H7 (cell line): ENCODE measurements around the gene PALD1. TPM values are rescaled to one million over a fixed set of nuclear protein-coding genes. Genes with fewer than 3 reads are reported as not detected.

Source experiments
- DNase-seq: peaks from one replicate; pipeline ENCODE4 v3.0.0; 2012
- H3K27me3 ChIP-seq: 2 replicates; pipeline ENCODE4 v1.6.0; 2011; ENCODE audit warnings: mild to moderate bottlenecking, low read length; ENCODE audit not compliant: control insufficient read depth, insufficient read depth
- H3K36me3 ChIP-seq: replicated peaks from 2 replicates; pipeline ENCODE4 v1.5.1; 2011; ENCODE audit warnings: low read length; ENCODE audit not compliant: control insufficient read depth, insufficient read depth
- H3K4me3 ChIP-seq: 2 replicates; pipeline ENCODE4 v1.5.1; 2011; ENCODE audit warnings: low read depth, mild to moderate bottlenecking, control low read depth, low read length, moderate library complexity; ENCODE audit not compliant: insufficient read depth
- total RNA-seq: library from RNA; depleted of rRNA; stranded (reverse); fragments of >200 nt; shearing (Covaris generic); gene quantifications from 2 replicates; pipeline ENCODE4 v1.2.3, GENCODE V29; 2014; rRNA removed

The PALD1 gene
- 51.9 and 53.2 TPM in 2 replicates for total RNA-seq

DNA sequence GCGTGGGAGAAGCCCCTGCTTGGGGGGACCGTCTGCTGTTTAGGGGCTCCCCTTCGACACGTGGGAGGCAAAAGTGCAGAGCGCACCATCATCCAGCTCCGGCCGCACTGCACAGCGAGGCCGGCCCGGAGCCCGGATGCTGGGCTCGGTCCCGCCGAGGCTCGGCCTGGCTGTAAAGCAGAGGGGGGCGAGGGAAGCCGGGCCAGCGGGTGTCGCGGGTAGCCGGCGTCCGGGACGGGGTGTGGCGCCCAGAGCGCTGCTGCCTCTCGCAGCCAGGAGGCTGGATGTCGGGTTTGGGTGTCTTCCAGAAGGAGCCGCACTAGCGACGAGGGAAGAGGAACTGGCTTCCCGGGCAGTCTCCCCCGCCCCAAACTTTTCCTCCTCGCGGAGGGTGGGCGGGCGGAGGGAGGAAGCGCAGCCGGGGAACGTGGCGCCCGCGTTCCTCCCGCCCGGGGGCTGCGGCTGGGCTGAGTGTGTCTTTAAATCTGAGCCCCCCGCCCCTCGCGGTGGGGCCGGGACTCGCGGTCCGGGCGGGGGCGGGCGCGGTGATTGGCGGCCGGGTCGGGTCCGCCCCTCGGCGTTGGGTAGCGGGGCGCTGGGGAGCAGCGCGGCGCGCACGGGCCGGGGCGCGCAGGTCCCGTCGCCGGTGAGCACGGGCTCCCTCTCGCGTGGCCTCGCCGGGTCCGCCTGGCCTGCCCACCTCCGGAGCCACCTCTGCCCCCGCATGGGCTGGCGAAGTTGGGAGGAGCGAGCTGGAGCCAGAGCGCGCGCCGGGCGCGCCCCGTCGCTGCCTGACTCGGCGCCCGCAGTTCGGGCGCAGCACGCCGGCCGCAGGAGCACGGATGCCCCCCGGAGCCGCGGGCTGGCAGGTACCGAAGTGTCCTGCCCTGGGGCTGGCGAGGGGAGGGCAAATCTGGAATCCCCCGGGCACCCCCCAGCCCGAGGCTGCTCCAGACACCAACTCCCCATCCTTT, at the start of gene PALD1:
PALD1 (plus strand) TSS at position 577 of the 974 bp plus-strand sequence. CDS start 47,185 bp downstream, outside the sequence.
- no peaks in the 10 kb centered on the region for H3K36me3 ChIP-seq
- H3K27me3 ChIP-seq, result no peaks in the 10 kb centered on the region
- peak within 1 kb of the TSS; percentile 77 for H3K4me3 ChIP-seq
- peak; percentile 99 for DNase-seq

GRCh38 chr10:70430493-70431445, 47.8 kb upstream of the PALD1 start:
- no peak overlapping the region for H3K4me3 ChIP-seq
- H3K36me3 ChIP-seq, result peaks cover 26% of the 10 kb centered on the region
- DNase-seq, result peak; percentile 46
- no peaks in the 10 kb centered on the region for H3K27me3 ChIP-seq

DNA sequence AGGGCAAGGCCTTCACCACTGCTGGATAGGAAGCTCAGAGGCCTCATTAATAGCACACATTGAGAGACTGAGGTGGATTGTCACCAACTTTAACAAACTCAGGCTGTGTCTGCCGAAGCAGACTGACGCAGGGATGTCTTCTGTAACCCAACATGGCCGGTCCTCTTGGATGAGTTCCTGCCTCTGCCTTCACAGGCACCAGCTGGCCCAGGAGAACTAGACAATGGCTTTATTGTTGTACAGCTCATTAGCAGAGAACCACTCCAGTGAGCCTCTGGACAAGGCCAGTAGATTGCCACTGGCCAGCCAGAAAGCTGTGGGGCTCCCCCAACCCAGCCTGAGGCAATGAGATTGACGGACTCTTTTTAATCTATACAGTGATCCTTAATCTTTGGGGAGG, 46.5 kb upstream of the PALD1 start:
- no peak for DNase-seq
- H3K27me3 ChIP-seq, result no peaks in the 10 kb centered on the region
- H3K36me3 ChIP-seq, result peaks cover 28% of the 10 kb centered on the region
- H3K4me3 ChIP-seq, result no peak overlapping the region

DNA sequence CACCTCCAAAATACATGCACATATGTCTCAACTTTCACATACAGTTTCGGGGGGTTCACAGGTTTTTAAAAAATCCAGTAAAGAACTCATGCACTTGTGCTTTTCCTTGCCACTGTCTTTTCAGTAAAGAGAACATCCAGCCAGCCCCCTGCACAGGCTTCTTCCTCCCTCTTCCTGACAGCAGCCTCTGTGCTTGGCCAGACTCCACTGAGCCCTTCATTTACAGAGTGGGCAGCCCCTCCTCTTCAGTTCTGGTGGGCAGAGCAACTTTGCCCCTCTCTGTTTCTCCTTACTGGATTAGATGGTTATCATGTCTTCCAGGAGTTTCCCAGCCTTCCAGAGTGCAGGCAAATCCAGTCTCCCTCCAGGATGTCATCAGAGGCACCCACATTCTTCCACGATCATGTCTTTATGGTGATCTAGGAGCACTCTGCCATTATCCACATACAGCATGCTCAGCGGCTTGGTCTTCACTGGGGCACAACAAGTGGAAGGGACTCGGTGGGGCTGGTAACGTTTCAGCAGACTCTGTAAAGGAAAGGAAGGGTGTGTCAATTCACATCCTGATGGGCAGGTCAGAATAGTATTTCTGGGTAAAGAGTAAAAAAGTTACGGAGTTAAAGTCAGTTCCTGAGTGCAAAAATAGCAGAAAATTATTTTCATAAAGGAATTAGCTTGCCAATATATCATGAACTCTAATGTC, 45.9 kb upstream of the PALD1 start:
- Histone ChIP-seq H3K36me3 (peaks cover 28% of the 10 kb centered on the region), H3K4me3 (no peak overlapping the region), H3K27me3 (no peaks in the 10 kb centered on the region)
- DNase-seq, result no peak

DNA sequence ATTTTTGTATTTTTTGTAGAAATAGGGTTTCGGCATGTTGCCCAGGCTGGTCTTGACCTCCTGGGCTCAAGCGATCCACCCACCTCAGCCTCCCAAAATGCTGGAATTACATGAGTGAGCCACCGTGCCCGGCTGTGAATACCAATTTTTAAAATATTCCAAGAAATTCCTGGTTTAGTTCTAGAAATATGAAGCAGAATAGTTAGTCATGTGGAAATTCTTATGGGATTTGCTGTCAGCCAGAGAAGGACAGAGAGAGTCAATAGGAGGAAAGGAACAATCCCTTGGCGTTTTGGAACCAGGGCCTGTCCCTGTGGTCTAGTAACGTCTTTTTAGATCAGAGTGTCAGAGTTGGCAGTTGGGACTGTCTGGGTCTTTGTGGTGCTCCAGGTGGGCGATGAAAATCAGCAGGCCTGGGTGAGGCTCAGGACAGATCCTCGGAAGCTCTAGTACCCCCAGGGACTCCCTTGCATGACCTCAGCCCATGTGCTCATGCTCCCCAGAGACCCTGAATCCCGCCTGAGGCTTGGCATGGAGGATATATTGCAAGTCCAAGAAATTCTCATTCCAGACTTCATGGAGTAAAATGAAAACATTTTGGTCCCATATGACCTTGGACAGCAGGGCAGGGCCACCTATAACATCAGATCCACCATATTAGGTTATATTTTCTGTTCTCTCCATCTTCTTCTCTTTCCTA, 44.8 kb upstream of the PALD1 start:
- Histone ChIP-seq H3K4me3 (no peak overlapping the region), H3K27me3 (no peaks in the 10 kb centered on the region), H3K36me3 (peaks cover 27% of the 10 kb centered on the region)
- no peak for DNase-seq

- DNase-seq, result peak; percentile 28
- Histone ChIP-seq H3K27me3 (no peaks in the 10 kb centered on the region; the same call in 1 of the 2 replicates), H3K4me3 (no peak overlapping the region), H3K36me3 (peaks cover 23% of the 10 kb centered on the region)
Observed at GRCh38 chr10:70435241-70436085, 43.1 kb upstream of the PALD1 start.

DNA sequence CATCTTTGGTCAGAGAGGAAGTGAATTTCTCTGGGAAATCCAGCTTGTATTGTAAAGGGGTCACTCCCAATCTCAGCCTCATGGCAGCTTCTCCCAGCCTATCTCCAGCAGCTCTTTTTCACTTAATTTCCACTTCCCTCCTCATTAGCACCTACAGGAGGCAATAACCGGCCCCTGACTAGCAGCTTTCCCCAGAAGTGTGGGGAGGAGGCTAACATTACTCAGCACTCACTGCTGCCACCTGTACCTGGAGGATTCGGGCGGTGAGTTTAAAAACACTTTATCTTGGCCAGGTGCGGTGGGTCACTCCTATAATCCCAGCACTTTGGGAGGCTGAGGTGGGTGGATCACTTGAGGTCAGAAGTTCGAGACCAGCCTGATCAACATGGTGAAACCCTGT, 40.8 kb upstream of the PALD1 start:
- DNase-seq, result peak; percentile 81
- H3K27me3 ChIP-seq, result no peaks in the 10 kb centered on the region; the same call in none of the 2 replicates
- no peak overlapping the region for H3K4me3 ChIP-seq
- H3K36me3 ChIP-seq, result peaks cover 17% of the 10 kb centered on the region

DNA sequence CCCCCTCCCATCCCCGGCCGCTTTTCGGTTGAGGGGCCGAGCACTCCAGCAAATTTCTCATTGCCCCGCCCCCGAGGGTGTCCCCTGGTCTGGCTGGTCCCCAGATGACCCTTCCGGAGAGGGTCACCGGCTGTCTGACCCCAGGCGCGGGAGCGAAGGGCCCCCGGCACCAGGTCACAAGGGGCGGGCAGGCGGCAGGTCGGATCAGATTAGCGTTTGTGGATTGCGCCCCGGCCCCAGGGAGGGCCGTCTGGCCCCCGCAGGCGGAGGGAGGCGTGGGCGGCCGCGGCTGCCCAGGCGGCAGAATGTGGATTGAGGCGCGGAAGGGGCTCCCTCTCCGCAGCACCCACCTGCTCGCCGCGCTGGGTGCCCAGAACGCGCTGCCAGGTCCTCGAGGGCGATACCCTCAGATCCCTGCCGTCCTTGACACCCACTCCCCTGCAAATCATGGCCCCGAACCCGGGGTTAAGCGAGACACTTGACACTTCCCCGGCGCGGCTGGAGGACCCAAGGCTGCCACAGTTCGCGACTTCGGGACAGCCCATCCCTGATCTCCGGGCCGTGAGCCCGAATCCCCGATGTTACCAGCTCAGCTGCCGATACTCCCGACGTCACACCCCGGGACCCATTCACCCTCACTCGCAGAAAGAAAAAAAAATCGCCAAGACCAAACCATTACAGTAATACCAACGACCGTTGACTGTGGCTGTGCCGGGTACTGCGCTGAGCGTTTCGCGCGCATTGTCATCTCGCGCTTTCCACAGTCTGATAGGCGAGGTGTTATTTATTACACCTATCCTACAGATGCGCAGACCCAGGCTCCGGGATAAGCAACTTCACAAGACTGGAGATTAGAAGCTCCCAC, 38.0 kb upstream of the PALD1 start:
- H3K36me3 ChIP-seq, result peaks cover 6% of the 10 kb centered on the region
- DNase-seq, result peak; percentile 78
- no peaks in the 10 kb centered on the region; the same call in none of the 2 replicates for H3K27me3 ChIP-seq
- peak overlapping the region; percentile 79 for H3K4me3 ChIP-seq

GRCh38 chr10:70441161-70441894, 37.2 kb upstream of the PALD1 start, which contains the start of gene NODAL:
Gene NODAL (minus strand): TSS chr10:70441681. CDS start chr10:70441667, 14 bp downstream.
- no peaks in the 10 kb centered on the region; the same call in none of the 2 replicates for H3K27me3 ChIP-seq
- H3K4me3 ChIP-seq, result peak within 1 kb of the TSS; percentile 79
- no peaks in the 10 kb centered on the region for H3K36me3 ChIP-seq
- peak; percentile 75 for DNase-seq

GRCh38 chr10:70441895-70442309, 36.7 kb upstream of the PALD1 start:
- H3K36me3 ChIP-seq, result no peaks in the 10 kb centered on the region
- peak overlapping the region; percentile 79 for H3K4me3 ChIP-seq
- peak; percentile 73 for DNase-seq
- H3K27me3 ChIP-seq, result no peaks in the 10 kb centered on the region; the same call in none of the 2 replicates

DNA sequence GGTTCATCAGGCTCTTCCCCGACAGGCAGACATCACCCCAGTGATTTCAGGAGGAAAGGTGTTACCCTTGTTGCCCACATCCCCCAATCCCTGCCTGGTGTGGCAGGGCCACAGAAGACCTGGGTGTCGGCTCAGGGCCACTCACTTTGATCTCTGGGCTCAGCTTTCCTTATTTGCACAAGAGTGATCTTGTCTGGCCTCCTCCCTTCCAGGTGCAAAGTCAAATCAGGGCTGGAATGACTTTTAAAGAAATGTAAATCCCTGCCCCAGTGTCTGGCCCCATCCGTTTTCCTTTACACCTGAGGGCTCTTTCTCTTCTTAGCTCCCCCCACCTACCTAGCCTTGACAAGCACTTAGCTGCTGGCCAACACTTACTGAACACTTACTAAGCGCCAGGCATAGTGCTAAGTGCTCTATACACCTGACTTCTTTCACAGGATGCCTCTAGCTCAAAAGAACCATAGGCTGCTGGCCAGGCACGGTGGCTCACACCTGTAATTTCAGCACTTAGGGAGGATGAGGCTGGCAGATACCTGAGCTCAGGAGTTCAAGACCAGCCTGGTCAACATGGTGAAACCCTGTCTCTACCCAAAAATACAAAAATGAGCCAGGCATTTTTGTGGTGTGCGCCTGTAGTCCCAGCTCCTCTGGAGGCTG, 36.1 kb upstream of the PALD1 start:
- Histone ChIP-seq H3K4me3 (peak overlapping the region; percentile 79), H3K27me3 (no peaks in the 10 kb centered on the region; the same call in none of the 2 replicates), H3K36me3 (no peaks in the 10 kb centered on the region)
- peak; percentile 81 for DNase-seq
